Colon (tissue), 2 donors: ENCODE results near the gene SCARB1.

Experiments
- FAIRE-seq: peaks from 2 replicates; lab custom pipeline; 2012; peaks lifted over from hg19 to GRCh38; lab: Jason Lieb, UNC
- donor health status: control.
- donor health status: control.

SCARB1 gene

GRCh38 chr12:124862768-124863415 lies 772 bp downstream of the SCARB1 start:
- FAIRE-seq: no peak

- FAIRE-seq: no peak
Observed at GRCh38 chr12:124861898-124862676, 1.6 kb downstream of the SCARB1 start.

GRCh38 chr12:124861492-124861891 lies 2.2 kb downstream of the SCARB1 start:
- FAIRE-seq: no peak

GRCh38 chr12:124857921-124858461 lies 5.7 kb downstream of the SCARB1 start:
- FAIRE-seq: no peak

- no peak for FAIRE-seq
Observed at GRCh38 chr12:124856842-124857178, 6.9 kb downstream of the SCARB1 start.

GRCh38 chr12:124856132-124856841 lies 7.4 kb downstream of the SCARB1 start:
- no peak for FAIRE-seq

GRCh38 chr12:124855275-124855957 lies 8.2 kb downstream of the SCARB1 start:
- no peak for FAIRE-seq

GRCh38 chr12:124854637-124855184 lies 9.0 kb downstream of the SCARB1 start:
- FAIRE-seq: no peak

- FAIRE-seq: no peak
Observed at GRCh38 chr12:124853781-124854636, 9.7 kb downstream of the SCARB1 start.

GRCh38 chr12:124852911-124853427 lies 10.7 kb downstream of the SCARB1 start:
- no peak for FAIRE-seq

- FAIRE-seq: no peak
Observed at GRCh38 chr12:124852329-124852831, 11.3 kb downstream of the SCARB1 start.

- FAIRE-seq: no peak
Observed at GRCh38 chr12:124851342-124851741, 12.3 kb downstream of the SCARB1 start.

- FAIRE-seq: no peak
Observed at GRCh38 chr12:124849382-124849781, 14.3 kb downstream of the SCARB1 start.

- FAIRE-seq: no peak
Observed at GRCh38 chr12:124848621-124849380, 14.9 kb downstream of the SCARB1 start.

- FAIRE-seq: no peak
Observed at GRCh38 chr12:124847113-124848074, 16.3 kb downstream of the SCARB1 start.

GRCh38 chr12:124844411-124845397 lies 19.0 kb downstream of the SCARB1 start:
- no peak for FAIRE-seq

GRCh38 chr12:124842800-124843510 lies 20.7 kb downstream of the SCARB1 start:
- FAIRE-seq: no peak
